HG03469 (cell line): Measurements from ENCODE around the gene ALAS1.

Source experiments
- ATAC-seq: cut with Tn5 transposase; IDR thresholded peaks from one replicate; pipeline ENCODE4 v1.9.1; 2021; ENCODE audit warnings: mild to moderate bottlenecking, moderate library complexity, moderate number of reproducible peaks; ENCODE audit not compliant: unreplicated experiment

The ALAS1 gene

GRCh38 chr3:52197499-52197841 lies 490 bp upstream of the ALAS1 start:
- ATAC-seq: no peak

- ATAC-seq: no peak
Observed at GRCh38 chr3:52198643-52199608, 966 bp downstream of the ALAS1 start.

GRCh38 chr3:52200981-52201679 lies 3.2 kb downstream of the ALAS1 start:
- ATAC-seq: no peak

- ATAC-seq: no peak
Observed at GRCh38 chr3:52202384-52203077, 4.6 kb downstream of the ALAS1 start.

- no peak for ATAC-seq
Observed at GRCh38 chr3:52203701-52204100, 5.7 kb downstream of the ALAS1 start.

GRCh38 chr3:52204337-52205073 lies 6.5 kb downstream of the ALAS1 start:
- ATAC-seq: no peak

GRCh38 chr3:52205727-52206372 lies 7.9 kb downstream of the ALAS1 start:
- ATAC-seq: no peak

GRCh38 chr3:52208556-52208955 lies 10.6 kb downstream of the ALAS1 start:
- no peak for ATAC-seq

- no peak for ATAC-seq
Observed at GRCh38 chr3:52210037-52210436, 12.1 kb downstream of the ALAS1 start.

GRCh38 chr3:52210550-52211046 lies 12.6 kb downstream of the ALAS1 start:
- no peak for ATAC-seq

GRCh38 chr3:52211268-52211891 lies 13.4 kb downstream of the ALAS1 start:
- no peak for ATAC-seq

GRCh38 chr3:52213005-52213404 lies 15.0 kb downstream of the ALAS1 start:
- no peak for ATAC-seq

- no peak for ATAC-seq
Observed at GRCh38 chr3:52213901-52214300, 15.9 kb downstream of the ALAS1 start.

GRCh38 chr3:52215351-52215750 lies 17.4 kb downstream of the ALAS1 start:
- no peak for ATAC-seq

- ATAC-seq: no peak
Observed at GRCh38 chr3:52216585-52217408, 18.8 kb downstream of the ALAS1 start.

GRCh38 chr3:52217409-52217805 lies 19.4 kb downstream of the ALAS1 start:
- ATAC-seq: no peak

GRCh38 chr3:52218026-52218425 lies 20.1 kb downstream of the ALAS1 start:
- no peak for ATAC-seq

GRCh38 chr3:52218454-52218853 lies 20.5 kb downstream of the ALAS1 start:
- ATAC-seq: no peak
